ENCODE results near the gene SDK1.

DNA sequence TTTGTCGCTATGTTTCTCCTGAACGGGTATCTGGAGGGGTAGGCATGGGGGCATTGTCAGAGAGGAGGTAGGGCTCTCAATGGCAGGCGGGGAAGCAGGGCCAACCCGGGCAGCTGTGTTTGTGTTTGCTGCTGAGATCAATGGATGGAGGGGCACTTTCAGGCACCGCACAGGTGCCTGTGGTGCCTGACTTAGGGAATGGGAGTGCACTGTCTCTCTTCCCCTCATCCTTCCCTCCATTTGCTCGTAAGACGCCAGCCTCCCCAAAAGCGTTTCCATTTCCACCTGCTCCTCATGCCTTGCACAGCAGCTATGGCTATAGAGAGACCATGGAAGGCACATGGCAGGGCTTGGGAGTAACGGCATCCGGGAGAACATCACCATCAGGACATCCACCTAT is 765.2 kb downstream of the SDK1 start:
- TF ChIP-seq EZH2 (IDR thresholded peaks at IDR 0.05; ENCODE audit: insufficient read depth, poor library complexity, severe bottlenecking), result no peak
- TF ChIP-seq EZH2phosphoT487 (IDR thresholded peaks at IDR 0.05; ENCODE audit: insufficient read depth, low read depth), result no peak

Measured in GM23248 (cell line).